Measurements from ENCODE around the gene C22orf42.
A peak's percentile ranks its signal among the peaks of the same experiment; 100 is the strongest.

The C22orf42 gene

DNA sequence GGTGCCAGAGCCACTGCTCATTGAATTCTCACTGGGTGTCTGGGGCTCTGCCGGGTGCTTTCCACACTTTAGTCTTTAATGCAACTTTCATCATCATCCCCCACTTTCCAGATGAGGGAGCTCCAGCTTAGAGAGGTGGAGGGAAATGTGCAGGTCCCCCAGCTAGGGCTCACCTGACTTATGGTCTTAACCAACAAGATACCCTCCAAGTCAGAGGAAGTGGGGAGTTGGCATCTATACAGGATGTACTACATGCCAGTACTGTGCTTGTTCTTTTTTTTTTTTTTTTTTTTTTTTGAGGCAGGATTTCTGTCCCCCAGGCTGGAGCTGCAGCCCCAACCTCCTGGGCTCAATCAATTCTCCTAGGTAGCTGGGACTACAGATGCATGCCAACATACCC, 26.3 kb downstream of the C22orf42 start:
- no peak overlapping the region for H3K27ac ChIP-seq
- TF ChIP-seq, protein P1, sequence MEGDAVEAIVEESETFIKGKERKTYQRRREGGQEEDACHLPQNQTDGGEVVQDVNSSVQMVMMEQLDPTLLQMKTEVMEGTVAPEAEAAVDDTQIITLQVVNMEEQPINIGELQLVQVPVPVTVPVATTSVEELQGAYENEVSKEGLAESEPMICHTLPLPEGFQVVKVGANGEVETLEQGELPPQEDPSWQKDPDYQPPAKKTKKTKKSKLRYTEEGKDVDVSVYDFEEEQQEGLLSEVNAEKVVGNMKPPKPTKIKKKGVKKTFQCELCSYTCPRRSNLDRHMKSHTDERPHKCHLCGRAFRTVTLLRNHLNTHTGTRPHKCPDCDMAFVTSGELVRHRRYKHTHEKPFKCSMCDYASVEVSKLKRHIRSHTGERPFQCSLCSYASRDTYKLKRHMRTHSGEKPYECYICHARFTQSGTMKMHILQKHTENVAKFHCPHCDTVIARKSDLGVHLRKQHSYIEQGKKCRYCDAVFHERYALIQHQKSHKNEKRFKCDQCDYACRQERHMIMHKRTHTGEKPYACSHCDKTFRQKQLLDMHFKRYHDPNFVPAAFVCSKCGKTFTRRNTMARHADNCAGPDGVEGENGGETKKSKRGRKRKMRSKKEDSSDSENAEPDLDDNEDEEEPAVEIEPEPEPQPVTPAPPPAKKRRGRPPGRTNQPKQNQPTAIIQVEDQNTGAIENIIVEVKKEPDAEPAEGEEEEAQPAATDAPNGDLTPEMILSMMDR (IDR thresholded peaks at IDR 0.05) = no peak
- TF ChIP-seq ZFX (IDR thresholded peaks at IDR 0.05; ENCODE audit: borderline replicate concordance) = no peak

DNA sequence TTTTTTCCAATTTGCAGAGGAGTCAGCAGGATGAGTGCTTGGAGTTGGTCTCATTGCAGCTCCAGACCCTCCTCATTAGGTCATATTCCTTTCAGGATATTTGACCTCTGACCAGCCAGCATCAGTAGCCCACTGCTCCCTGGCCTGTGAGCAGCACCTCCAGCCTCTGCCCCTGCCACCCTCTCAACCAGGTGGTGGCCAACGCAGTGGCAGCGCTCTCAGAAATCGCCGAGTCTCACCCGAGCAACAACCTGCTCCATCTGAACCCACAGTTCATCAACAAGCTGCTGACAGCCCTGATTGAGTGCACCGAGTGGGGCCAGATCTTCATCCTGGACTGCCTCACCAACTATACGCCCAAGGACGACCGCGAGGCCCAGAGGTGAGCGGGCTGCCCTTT, 27.0 kb downstream of the C22orf42 start:
- no peak for TF ChIP-seq ZFX (IDR thresholded peaks at IDR 0.05; ENCODE audit: borderline replicate concordance)
- TF ChIP-seq, protein P1 (IDR thresholded peaks at IDR 0.05) = no peak

DNA sequence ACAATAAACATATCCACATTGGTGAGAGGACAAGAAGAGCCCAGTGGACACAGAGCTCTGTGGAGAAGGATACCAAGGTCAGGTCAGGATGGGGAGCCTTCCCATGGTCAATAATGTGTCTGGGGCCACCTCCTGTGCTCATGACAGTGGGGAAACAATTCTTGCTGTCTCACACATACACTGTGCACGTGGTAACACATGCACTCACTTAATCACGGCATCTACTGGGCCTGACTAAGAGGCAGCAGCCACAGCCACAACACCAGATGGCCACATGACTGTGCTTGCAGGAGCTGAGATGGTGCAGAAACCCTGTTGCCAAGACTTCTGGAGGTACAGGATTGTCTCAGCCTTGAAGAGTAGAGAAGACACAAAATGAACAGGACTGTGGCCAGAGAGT, 28.6 kb downstream of the C22orf42 start:
- TF ChIP-seq ZFX (IDR thresholded peaks at IDR 0.05; ENCODE audit: borderline replicate concordance) = no peak
- TF ChIP-seq, protein P1 (IDR thresholded peaks at IDR 0.05) = no peak
- no peak overlapping the region for H3K27ac ChIP-seq

More for the DNA sequence above, 27.0 kb downstream of the C22orf42 start:
- H3K27ac ChIP-seq = no peak overlapping the region

DNA sequence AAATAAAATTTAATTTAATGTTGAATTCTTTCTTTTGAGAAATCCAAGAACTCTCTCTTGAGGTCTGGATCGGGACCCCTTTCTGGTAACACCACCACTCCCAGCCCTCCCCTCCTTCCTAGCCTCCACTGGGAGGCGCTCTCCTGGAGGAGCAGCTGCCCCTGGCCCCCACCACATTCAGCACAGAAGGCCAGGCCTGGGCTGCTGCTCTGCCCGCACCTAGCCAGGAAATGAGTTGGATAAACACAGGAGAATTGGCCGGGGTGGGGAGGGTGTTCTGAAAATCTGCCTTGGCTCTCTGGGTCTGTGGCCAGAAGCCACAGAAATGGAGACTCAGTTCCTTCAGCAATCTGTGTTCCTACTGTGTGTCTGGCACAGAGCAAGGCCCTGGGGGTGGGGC, 31.2 kb downstream of the C22orf42 start:
- no peak overlapping the region for H3K27ac ChIP-seq
- no peak for TF ChIP-seq ZFX (IDR thresholded peaks at IDR 0.05; ENCODE audit: borderline replicate concordance)
- TF ChIP-seq, protein P1 (IDR thresholded peaks at IDR 0.05) = peak; percentile 23; the same call in 1 of the 2 replicates

DNA sequence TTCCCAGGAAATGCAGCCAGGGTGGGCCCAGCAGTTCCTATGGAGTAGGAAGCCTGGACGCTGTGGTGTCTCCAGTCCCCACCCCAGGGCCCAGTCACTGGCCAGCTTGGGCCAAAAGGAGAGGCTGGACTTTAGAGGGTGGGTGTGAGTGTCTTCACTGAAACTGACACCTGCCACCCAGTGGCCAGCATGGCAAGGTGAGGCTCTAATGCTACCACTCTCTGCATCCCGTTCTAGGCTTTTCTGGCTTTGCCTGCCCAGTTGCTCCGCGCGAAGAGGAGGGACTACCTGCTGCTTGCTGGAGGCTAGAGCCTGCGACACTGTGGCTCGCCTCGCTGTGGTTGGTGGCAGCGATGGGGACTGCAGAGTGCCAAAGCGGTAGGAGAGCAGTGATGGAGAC, 35.4 kb downstream of the C22orf42 start:
- H3K27ac ChIP-seq = no peak overlapping the region
- TF ChIP-seq ZFX (IDR thresholded peaks at IDR 0.05; ENCODE audit: borderline replicate concordance) = no peak
- TF ChIP-seq, protein P1 (IDR thresholded peaks at IDR 0.05) = peak; percentile 32

DNA sequence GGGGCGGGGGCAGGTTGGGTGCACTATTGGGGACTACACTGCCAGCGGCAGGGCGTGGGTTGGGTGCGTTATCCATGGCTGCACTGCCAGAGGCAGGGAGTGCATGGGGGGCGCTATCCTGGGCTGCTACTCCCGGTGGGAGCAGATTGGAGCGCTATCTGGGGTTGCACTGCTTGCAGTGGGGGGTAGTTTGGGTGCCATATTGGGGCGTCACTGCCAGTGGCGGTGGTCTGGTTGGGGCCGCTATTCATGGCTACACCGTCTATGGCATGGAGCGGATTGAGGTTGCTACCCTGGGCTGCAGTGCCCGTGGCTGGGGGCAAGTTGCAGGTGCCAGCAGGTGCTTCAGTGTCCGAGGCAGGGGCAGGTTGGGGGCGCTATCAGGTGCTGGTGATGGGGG, 36.2 kb downstream of the C22orf42 start:
- H3K27ac ChIP-seq = no peak overlapping the region
- TF ChIP-seq, protein P1 (IDR thresholded peaks at IDR 0.05) = no peak
- no peak for TF ChIP-seq ZFX (IDR thresholded peaks at IDR 0.05; ENCODE audit: borderline replicate concordance)

DNA sequence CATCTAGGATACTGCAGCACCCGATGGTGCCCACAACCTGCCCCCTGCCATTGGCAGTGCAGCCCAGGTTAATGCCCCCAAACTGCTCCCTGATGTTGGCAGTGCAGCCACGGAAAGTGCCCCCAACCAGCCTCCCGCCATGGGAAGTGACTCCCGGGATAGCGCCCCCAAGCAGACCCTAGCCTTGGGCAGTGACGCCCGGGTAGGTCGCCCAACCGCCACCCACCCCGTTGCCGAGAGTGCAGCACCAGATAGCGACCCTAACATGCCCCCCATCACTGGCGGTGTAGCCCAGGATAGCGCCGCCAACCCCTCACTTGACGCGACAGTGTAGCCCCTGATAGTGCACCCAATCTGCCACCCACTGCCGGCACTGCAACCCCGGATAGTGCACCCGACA, 38.5 kb downstream of the C22orf42 start:
- H3K27ac ChIP-seq = no peak overlapping the region
- no peak for TF ChIP-seq ZFX (IDR thresholded peaks at IDR 0.05; ENCODE audit: borderline replicate concordance)
- TF ChIP-seq, protein P1 (IDR thresholded peaks at IDR 0.05) = no peak
